Dedifferentiated amniotic fluid mesenchymal stem cell (primary cell): Measurements from ENCODE around the gene FICD.
"Not testable (repeated sequence)": the region's sequence is repeated elsewhere in the genome, so short reads cannot be mapped to it uniquely, and the experiment has no call there.

ENCODE experiments used
- DNase-seq: peaks from one replicate; pipeline ENCODE4 v3.0.0-alpha.2; 2016; ENCODE audit errors: extremely low spot score

The FICD gene

DNA sequence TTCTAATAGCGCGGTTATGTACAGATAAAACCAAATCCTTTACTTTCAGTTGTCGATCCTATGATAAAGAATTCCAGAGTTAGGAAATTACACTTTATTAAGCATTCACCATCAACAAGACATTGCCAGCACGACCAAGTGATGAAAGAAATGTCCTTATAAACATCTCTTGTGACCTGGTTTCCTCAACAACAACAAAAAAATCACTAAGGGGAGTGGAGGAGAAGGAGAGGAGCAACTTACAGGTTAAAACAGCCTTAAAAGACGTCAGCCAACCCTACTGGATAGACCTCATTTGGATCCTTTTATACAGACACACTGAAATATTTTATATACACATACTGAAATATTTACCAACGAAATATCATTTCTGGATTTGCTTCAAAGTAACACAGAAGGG, 23.1 kb downstream of the FICD start:
- DNase-seq: no peak

DNA sequence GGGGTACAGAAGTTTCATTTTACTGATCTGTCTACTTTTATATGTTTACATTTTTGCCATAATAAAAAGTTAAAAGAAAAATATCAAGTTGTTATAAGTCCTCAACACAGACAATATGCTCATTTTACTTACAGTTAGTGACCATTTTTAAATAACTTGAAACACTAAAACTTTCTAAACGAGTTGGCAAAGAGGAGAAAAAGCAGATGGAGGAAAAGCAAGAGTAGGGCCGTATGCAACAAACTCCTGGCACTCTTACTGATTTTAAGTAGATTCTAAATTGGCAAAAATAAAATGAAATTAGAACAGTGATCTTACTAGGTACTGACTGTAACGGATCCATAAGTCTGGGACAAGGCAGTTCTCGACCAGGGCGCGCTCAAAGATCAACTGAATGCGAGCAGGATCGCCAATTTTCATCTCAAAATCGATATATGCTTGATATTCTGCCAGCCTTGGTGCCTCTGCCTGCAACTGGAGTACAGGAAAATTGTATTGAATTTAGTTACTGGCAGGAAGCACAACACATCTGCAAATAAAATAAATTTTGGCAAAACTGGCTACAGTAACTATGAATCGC, 23.6 kb downstream of the FICD start:
- DNase-seq: no peak

- no peak for DNase-seq
Measured at GRCh38 chr12:108542320-108542719, 27.2 kb downstream of the FICD start.

GRCh38 chr12:108543652-108544051, 28.6 kb downstream of the FICD start:
- DNase-seq: no peak

DNA sequence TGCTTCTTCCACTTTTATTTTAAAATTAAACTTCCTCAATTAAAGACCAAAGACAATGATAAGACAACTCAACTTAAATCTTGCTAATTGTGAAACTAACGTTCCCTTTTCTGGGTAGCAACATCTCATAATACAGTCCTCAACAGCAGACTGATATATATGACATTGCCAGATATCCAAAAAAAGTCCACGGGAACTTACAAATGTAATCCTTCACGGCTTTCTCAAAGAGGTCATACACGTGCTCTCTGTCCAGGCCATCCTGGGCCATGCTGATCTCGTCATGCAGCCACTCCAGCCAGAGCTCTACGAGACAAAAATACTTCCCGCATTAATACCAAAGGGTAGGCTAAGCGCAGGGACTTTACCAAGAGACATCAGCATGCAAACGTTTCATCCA, 32.6 kb downstream of the FICD start:
- DNase-seq: no peak

DNA sequence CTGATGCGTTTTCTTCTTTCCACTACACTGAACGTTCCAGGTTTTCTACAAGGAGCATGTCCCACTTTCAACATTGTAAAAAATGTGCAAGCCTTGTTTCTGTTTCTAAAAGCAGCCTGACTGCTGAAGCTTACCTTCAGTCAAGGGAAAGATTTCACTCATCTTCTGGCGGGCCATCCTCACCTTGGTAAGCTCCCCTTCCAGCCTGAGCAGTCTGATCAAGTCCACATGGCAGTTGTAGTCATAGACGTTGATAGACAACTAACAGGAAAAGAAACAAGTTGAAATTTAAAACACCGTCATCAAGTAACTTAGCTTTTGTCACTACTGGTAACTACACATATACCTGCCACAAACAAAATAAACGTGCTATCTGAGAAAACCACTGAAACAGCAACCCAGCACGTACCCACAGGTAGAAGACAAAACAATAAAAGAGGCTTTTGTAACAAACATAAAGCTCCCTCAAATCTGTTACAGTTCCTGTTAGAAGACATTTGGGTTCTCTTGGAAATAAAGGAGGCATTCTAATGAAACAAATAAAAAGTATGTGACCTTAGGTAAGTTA, 34.0 kb downstream of the FICD start:
- DNase-seq: no peak

DNA sequence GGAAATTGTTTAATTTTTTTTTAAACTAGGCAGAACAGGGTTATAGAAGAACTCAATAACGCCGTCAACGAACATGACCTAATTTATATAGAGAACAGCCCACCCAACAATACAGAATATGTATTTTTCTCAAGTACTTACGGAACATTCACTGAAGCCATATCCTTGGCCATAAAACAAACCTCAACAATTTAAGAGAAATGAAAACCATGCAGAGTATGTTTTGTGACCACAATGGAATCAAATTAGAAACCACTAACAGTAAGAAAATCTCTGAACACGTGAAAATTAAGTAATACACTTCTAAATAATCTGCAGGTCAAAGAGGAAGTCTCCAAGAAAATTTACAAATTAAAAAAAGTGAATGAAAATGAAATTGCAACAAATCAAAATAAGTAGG, 36.5 kb downstream of the FICD start:
- peak; percentile 80 for DNase-seq

- DNase-seq: no peak
Measured at GRCh38 chr12:108553799-108554198, 38.7 kb downstream of the FICD start.

- not testable (repeated sequence) for DNase-seq
Measured at GRCh38 chr12:108555383-108555782, 40.3 kb downstream of the FICD start.

GRCh38 chr12:108559007-108559655, 44.1 kb downstream of the FICD start:
- no peak for DNase-seq

- DNase-seq: no peak
Measured at GRCh38 chr12:108559748-108560147, 44.7 kb downstream of the FICD start.

DNA sequence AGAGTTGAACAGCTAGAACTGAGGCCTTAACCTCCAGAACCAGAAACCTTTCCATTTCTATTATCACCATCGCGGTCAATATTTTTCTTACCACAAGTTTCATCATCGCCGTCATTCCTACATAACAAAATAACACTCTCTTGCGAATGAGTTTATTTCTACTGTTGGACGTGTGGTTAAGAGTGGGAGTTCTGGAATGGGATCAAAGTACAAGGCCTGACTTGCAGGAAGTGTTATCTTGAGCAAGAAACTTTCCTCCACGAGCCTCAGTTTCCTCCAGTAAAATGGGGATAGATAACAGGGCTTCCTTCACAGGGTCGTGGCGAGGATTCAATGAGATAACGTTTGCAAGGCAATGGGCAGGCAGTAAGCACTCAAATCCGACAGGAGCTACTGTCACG, 45.2 kb downstream of the FICD start:
- no peak for DNase-seq

- peak; percentile 90 for DNase-seq
Measured at GRCh38 chr12:108560752-108561719, 46.0 kb downstream of the FICD start, which contains the start of gene SART3. Gene SART3, minus strand, starts transcription at chr12:108561173. Its CDS starts 19 bp downstream, at chr12:108561154.

DNA sequence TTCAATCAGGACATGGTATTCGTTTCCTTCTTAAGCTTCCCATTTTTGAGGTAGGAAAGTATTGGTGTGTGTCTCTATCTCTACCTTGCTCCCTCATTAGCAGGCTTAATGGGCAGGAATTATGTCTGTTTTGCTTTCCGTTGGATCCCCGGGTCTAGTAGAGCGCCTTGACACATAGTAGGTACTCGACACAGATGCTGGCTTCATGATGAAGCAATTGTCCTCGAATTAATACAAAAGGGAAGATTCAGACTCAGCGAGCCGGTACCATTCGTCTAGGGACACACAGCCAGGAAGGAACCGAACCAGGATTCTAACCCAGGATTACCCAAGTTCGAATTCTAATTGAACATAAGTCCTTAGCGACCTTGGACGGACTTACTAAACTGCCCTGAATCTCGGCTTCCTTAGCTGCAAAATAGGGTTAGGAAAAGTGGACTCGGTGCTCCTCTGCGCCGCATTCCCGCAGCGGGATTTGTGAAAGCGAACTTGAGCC, 46.8 kb downstream of the FICD start:
- DNase-seq: no peak

DNA sequence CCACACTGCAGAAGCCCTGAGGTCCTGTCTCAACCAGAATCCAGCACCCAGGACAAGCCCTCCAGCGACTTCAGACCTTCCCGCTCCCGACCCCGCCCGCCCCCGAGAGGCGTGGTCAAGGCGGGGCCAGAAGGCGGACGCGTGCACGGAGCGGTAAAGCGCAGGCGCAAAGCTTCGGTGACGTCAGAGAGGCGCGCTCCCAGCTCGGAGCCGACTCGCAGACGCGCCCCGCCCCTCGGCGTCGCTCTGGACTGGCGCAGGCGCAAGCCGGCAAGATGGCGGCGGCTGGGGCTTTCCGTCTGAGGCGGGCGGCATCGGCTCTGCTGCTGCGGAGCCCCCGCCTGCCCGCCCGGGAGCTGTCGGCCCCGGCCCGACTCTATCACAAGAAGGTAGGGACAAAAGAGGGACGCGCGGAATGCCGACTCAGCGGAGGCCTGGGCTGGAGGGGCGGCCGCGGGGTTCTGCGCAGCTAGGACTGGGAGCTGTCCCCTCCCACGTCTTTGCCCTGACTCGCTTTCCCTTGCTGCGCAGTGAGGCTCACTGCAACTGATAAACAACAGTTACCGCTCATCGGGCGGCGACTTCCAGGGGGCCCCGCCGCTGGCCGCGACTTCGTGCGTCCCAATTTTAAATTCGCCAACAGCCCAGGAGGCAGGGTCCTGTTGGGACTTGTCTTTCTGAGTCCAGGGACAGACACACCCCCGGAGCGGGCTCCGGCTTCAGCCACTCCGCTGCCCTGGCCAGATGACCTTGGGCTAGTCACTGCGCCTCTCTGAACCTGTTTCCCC, 47.5 kb downstream of the FICD start, which contains the start of gene ISCU:
TSS of gene ISCU (plus strand) at position 249 of the 788 bp plus-strand sequence. CDS start at position 276, 27 bp downstream.
- DNase-seq: peak; percentile 95

GRCh38 chr12:108563136-108563803, 48.2 kb downstream of the FICD start:
- peak; percentile 95 for DNase-seq

GRCh38 chr12:108563804-108564151, 48.7 kb downstream of the FICD start:
- DNase-seq: no peak

- DNase-seq: no peak
Measured at GRCh38 chr12:108564724-108565123, 49.6 kb downstream of the FICD start.

- DNase-seq: no peak
Measured at GRCh38 chr12:108565146-108565545, 50.1 kb downstream of the FICD start.

- peak; percentile 40 for DNase-seq
Measured at GRCh38 chr12:108565976-108566375, 50.9 kb downstream of the FICD start.

DNA sequence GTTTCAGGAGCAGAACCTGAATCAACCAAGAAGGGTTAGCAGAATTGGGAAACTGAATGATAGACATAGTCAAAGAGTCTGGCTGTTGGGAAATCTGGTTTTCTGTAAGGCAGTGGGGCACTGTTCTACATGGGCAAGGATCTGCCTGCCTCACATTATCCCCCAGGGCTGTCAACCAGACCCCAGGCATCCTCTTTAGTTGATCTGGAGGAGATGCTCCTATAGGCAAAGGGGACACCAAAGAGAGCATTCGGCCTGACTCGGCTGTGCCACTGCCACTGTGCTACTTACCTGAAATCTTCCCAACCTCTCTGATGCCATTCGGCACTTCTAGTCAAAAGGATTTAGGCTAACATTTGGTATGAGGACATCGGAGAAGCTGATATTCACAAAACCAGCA, 51.4 kb downstream of the FICD start:
- DNase-seq: no peak
